NCI-H2171 treated with DMSO at 0.1 percent for 48 hours (cell line): ENCODE measurements around the gene WDR44.
A peak's percentile ranks its signal among the peaks of the same experiment; 100 is the strongest.
"Not testable (repeated sequence)": the region's sequence is repeated elsewhere in the genome, so short reads cannot be mapped to it uniquely, and the experiment has no call there.

Experiments
- DNase-seq: peaks from one replicate; lab custom pipeline; 2025; lab: John Stamatoyannopoulos, UW

The WDR44 gene

GRCh38 chrX:118360429-118361125 is 14.7 kb downstream of the WDR44 start:
- DNase-seq = no peak

- DNase-seq = no peak
These were observed 18.4 kb downstream of the WDR44 start for GRCh38 chrX:118364261-118364660.

GRCh38 chrX:118367338-118367737 is 21.4 kb downstream of the WDR44 start:
- no peak for DNase-seq

GRCh38 chrX:118368398-118368797 is 22.5 kb downstream of the WDR44 start:
- no peak for DNase-seq

GRCh38 chrX:118370921-118371624 is 25.2 kb downstream of the WDR44 start:
- DNase-seq = no peak

DNA sequence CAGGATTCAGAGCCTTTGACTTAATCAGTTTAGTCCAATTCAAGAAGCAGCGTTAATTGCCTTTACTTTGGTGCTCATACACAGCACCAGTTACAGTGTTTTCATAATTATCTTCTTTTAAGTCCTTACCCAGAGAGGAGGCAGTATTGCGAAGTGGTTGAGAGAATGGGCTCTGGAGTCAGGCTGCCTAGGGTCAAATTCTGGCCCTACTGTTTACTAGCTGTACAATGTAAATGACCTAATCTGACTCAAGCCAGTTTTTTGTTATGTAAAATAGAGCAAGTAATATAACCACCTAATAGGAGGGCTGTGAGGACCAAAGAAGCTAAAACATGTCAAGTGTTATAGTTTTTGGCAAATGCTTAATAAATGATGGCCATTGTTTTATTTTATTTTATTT is 27.6 kb downstream of the WDR44 start:
- DNase-seq = no peak

DNA sequence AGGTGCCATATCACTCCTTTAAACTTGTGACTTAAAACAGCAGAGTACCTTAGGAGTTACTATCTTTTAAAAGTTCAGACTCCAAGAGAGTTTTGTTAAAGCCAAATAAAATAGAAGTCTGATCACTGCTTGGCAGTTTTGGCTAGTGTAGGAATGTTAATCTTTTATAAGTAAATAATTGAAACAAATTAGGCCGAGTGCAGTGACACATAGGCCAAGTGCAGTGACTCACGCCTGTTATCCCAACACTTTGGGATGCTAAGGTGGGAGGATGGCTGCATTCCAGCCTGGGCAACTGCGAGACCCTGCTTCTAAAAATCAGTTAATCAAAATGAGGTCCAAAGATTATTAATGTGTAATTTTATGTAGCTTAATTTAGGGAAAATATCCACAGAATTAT is 37.2 kb downstream of the WDR44 start:
- no peak for DNase-seq

DNA sequence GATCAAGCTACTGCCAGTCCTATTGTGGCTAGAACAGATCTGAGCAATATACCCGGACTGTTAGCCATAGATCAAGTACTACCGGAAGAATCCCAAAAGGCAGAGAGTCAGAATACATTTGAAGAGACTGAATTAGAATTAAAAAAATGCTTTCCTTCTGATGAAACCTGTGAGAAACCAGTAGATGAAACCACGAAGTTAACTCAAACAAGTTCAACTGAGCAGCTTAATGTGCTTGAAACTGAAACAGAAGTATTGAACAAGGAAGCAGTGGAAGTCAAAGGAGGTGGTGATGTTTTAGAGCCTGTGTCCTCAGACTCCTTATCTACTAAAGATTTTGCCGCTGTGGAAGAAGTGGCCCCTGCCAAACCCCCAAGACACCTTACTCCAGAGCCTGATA is 46.8 kb downstream of the WDR44 start:
- no peak for DNase-seq

GRCh38 chrX:118396113-118396512 is 50.2 kb downstream of the WDR44 start:
- DNase-seq = no peak

DNA sequence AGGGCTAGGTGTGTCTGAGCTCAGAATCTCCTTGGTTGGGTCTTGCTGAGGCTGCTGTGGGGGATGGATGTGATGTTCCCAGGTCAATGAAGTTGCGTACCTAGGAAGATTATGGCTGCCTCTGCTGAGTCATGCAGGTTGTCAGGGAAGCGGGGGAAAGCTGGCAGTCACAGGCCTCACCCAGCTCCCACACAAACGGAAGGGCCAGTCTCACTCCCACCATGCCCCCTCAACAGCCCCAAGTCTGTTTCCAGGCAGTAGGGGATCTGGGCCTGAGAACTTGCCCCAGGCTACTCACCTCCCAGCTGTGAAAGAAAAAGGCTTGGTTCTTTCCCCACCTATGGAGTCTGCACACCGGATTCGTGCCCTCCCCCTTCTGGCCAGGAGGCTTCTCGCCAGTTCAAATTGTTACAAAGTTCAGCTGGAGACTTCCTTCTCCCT is 72.9 kb downstream of the WDR44 start:
- no peak for DNase-seq

- DNase-seq = no peak
These were observed 74.6 kb downstream of the WDR44 start for GRCh38 chrX:118420462-118420861.

DNA sequence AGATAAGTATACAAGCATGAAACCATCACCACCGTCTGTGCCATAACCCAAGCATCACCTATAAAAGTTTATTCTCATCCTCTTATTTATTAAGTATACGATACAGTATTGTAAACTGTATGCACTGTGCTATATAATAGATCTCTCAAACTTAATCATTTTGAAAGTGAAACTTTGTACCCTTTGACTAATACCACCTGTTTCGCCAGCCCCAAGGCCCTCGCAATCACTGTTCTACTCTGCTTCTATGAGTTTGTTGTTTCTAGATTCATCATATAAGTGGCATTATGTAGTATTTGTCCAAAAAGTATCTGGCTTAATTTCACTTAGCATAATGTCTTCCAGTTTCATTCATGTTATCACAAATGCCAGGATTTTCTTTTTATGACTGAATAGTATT is 77.7 kb downstream of the WDR44 start:
- DNase-seq = no peak

- DNase-seq = no peak
These were observed 86.9 kb downstream of the WDR44 start for GRCh38 chrX:118432799-118433198.

- DNase-seq = no peak
These were observed 91.4 kb downstream of the WDR44 start for GRCh38 chrX:118437283-118437682.

DNA sequence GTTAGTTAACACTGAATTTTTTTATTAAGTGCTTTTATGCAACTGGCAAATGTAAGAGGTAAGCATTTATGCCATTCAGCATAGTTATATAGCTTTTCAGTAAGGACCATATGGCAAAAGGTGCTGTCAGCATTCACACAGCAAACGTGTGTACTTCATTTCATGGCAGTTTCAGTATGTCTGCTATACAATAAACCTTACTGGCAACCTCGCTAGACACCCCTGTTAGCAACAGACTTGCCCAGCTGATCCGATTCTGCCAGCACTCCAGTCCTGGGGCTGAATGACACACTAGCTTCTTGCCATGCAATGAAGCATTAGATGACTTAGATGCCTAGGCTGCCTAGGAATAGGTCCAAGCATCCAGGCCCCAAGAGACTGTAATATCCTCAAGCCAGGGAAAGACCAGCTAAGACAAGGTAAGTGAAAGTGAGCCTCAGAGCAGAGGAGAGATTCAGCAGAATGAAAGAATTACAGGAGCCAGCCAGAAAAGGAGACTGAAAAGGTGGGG is 102.4 kb downstream of the WDR44 start:
- DNase-seq = no peak

- no peak for DNase-seq
These were observed 109.1 kb downstream of the WDR44 start for GRCh38 chrX:118455013-118455412.

DNA sequence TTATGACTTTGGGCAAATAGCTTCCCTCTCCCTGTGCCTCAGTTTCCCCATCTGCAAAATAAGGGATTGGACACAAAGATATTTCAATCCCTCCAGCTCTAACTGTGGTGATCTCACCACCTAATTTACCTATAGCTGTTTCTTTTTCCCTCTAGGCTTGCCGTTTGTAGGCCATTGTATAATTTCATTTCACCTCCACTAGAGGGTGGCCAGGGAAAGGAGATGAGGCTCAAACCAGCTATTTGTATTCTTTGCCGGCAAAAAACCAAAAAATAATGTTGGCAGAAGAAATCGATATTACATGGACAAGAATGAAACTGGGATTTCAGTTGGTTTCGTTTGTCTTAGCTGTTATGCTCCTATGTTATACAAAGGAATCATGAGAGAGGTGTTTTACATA is 113.6 kb downstream of the WDR44 start:
- peak; percentile 1 for DNase-seq

- DNase-seq = no peak
These were observed 118.6 kb downstream of the WDR44 start for GRCh38 chrX:118464501-118464900.

GRCh38 chrX:118468122-118468521 is 122.2 kb downstream of the WDR44 start:
- DNase-seq = no peak

- DNase-seq = not testable (repeated sequence)
These were observed 124.9 kb downstream of the WDR44 start for GRCh38 chrX:118470721-118471347.

- no peak for DNase-seq
These were observed 128.7 kb downstream of the WDR44 start for GRCh38 chrX:118474586-118474985.

GRCh38 chrX:118475903-118476302 is 130.0 kb downstream of the WDR44 start:
- DNase-seq = no peak

DNA sequence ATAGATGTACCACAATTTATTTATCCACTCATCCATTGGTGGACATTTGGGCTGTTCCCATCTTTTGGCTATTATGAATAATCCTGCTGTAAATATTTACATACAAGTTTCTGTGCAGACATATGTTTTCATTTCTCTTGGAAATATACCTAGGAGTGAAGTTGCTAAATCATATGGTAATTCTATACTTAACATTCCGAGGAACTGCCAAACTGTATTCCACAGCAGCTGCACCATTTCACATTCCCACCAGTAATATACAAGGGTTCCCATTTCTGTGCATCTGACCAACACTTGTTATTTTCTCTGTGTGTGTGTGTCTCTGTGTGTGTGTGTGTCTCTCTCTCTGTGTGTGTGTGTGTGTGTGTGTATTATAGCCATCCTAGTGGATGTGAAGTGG is 134.3 kb downstream of the WDR44 start:
- no peak for DNase-seq
